Activated CD4-positive, alpha-beta T cell treated with anti-CD3 and anti-CD28 coated beads for 1 hour (primary cell): ENCODE data around the gene MDN1.
"Not testable (repeated sequence)": the region's sequence is repeated elsewhere in the genome, so short reads cannot be mapped to it uniquely, and the experiment has no call there.

Experiments
- DNase-seq: peaks from one replicate; pipeline ENCODE4 v3.0.0-alpha.2; 2020

The MDN1 gene, protein sequence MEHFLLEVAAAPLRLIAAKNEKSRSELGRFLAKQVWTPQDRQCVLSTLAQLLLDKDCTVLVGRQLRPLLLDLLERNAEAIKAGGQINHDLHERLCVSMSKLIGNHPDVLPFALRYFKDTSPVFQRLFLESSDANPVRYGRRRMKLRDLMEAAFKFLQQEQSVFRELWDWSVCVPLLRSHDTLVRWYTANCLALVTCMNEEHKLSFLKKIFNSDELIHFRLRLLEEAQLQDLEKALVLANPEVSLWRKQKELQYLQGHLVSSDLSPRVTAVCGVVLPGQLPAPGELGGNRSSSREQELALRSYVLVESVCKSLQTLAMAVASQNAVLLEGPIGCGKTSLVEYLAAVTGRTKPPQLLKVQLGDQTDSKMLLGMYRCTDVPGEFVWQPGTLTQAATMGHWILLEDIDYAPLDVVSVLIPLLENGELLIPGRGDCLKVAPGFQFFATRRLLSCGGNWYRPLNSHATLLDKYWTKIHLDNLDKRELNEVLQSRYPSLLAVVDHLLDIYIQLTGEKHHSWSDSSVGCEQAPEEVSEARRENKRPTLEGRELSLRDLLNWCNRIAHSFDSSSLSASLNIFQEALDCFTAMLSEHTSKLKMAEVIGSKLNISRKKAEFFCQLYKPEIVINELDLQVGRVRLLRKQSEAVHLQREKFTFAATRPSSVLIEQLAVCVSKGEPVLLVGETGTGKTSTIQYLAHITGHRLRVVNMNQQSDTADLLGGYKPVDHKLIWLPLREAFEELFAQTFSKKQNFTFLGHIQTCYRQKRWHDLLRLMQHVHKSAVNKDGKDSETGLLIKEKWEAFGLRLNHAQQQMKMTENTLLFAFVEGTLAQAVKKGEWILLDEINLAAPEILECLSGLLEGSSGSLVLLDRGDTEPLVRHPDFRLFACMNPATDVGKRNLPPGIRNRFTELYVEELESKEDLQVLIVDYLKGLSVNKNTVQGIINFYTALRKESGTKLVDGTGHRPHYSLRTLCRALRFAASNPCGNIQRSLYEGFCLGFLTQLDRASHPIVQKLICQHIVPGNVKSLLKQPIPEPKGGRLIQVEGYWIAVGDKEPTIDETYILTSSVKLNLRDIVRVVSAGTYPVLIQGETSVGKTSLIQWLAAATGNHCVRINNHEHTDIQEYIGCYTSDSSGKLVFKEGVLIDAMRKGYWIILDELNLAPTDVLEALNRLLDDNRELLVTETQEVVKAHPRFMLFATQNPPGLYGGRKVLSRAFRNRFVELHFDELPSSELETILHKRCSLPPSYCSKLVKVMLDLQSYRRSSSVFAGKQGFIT (N-terminal part only)

DNA sequence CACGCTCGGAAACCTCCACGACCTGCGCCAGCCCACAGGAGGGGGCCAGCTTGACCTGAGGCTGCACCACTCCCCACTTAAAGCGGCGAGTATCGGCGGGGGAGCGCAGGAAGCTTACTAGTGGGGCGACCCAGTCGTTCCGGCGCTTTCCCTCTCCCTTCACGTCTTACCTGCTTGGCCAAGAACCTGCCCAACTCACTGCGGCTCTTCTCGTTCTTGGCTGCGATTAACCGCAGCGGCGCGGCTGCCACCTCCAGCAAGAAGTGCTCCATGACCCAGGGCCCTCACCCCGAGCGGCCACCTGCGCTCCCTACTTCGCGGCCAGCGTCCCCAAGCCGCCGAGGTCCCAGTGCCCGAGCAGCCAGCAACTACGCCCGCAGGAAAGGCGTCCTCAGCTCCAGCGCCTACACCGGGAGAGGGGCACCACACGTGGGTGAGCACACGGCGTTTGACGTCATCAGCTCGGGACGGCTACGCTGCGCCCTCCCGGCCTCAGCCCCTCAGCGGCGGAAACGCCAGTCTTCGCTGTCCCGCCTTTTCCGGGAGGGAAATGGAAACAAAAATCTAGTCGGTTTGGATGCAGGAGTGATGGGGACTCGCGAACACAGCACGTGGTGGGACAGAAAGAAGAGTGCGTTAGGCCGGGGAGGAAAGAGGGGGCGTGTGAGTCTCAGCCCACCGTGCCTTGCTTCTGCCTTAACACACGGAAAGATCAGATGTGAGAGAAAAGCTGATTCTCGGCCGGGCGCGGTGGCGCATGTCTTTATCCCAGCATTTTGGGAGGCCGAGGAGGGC, at the start of gene MDN1:
TSS of gene MDN1 (minus strand) at position 459 of the 795 bp plus-strand sequence. CDS start at position 272, 187 bp downstream.
- DNase-seq: peak; percentile 83

DNA sequence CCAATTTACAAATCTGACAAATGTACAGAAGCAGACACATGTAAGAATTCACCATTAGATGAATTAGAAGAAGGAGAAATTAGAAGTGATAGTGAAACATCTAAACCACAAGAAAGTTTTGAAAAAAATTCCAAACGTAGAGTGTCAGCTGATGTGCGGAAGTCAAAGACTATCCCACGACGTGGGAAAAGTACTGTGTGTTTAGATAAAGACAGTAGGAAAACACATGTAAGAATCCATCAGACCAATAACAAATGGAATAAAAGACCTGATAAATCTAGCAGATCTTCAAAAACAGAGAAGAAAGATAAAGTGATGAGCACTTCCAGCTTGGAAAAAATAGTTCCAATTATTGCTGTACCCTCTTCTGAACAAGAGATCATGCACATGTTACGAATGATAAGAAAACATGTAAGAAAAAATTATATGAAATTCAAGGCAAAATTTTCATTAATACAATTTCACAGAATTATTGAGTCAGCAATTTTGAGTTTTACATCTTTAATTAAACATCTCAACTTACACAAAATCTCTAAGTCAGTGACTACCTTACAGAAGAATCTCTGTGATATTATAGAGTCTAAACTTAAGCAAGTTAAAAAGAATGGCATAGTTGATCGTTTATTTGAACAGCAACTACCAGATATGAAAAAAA, 46.6 kb upstream of the MDN1 start:
- DNase-seq: no peak

DNA sequence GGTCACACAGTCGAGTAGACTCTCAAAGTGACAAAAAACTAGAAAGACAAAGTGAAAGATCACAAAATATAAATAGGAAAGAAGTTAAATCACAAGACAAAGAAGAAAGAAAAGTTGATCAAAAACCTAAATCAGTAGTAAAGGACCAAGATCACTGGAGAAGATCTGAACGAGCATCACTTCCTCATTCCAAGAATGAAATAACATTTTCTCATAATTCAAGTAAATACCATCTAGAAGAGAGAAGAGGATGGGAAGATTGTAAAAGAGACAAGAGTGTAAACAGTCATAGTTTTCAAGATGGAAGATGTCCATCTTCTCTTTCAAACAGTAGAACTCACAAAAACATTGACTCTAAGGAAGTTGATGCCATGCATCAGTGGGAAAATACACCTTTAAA, 43.1 kb upstream of the MDN1 start:
- no peak for DNase-seq

DNA sequence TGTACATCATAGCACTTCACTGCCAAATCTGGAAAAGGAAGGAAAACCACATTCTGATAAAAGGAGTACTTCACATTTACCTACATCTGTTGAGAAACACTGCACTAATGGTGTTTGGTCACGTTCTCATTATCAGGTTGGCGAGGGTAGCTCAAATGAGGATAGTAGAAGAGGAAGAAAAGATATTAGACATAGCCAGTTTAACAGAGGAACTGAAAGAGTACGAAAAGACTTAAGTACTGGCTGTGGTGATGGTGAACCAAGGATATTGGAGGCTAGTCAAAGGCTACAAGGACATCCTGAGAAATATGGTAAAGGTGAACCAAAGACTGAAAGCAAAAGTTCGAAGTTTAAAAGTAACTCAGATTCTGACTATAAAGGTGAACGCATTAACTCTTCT, 42.7 kb upstream of the MDN1 start:
- no peak for DNase-seq

DNA sequence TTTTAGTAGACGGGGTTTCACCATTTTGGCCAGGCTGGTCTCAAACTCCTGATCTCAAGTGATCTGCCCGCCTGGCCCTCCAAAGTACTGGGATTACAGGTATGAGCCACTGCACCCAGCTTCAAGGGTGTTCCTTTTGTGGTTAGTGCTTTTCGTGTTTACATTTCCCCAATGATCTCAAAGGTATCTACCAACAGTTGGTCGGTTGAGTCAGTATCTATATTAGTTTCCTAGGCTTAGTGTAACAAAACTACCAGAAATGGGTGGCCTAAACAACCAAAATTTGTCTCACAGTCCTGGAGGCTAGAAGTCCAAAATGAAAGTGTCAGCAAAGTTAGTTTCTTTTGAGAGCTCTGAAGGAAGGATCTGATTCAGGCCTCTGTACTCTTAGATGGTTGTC, 40.1 kb upstream of the MDN1 start:
- no peak for DNase-seq

DNA sequence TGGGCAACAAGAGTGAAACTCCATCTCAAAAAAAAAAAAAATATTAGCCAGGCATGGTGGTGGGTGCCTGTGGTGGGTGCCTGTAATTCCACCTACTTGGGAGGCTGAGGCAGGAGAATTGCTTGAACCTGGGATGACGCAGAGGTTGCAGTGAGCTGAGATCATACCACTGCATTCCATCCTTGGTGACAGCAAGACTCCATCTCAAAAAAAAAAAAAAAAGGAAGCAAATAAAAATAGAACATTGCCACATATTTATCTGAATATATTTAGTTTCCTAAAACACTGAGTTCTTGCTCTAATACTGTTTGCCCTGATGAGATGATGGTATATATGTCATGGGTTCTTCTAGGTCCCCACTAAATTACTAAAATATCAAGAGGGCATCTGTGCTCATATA, 38.4 kb upstream of the MDN1 start:
- DNase-seq: no peak

DNA sequence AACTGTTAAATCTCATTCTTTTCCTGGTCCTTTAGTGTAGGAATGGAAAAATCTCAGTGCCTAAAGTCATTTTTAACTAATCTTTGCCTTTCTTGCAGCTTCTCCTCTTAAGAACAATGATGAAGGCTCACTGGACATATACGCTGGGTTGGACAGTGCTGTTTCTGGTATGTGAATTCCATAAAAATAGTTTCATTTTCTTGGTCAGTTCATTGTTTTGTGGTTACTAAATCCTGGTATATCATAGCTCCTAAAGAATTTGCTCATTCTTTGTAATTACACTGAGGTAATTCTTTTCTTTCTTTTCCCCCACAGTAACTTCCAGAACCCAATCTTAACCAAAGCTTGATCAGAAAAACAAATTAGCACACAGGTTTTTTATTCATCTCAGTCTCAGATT, 33.5 kb upstream of the MDN1 start:
- DNase-seq: no peak

DNA sequence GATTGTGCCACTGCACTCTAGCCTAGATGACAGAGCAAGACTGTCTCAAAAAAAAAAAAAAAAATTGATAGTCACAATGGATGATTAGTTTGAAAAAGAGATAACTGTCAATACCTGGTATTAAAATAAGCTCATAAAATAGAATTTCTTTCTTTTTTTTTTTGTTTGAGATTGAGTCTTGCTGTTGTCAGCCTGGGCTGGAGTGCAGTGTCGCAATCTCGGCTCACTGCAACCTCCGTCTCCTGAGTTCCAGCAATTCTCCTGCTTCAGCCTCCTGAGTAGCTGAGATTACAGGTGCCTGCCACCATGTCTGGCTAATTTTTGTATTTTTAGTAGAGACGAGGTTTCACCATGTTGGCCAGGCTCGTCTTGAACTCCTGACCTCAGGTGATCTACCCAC, 27.9 kb upstream of the MDN1 start:
- not testable (repeated sequence) for DNase-seq

DNA sequence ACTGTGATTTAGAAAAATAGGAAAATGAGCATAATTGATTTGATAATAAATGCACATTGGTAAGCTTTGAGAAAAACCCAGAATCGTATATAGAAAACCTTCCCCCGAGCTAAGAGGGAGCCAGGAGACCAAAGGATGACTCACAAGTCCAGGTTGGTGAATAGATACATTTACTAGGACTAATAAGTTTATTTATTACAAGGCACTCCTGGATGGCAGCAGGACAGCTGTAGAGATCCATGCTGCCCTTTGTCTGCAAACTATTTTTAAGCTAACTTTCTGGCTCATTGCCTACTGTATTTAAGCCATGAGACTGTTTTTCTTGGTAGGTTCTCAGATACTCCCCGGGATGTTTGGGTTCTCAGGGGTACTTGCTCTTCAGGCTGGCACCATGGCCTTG, 23.5 kb upstream of the MDN1 start:
- no peak for DNase-seq

DNA sequence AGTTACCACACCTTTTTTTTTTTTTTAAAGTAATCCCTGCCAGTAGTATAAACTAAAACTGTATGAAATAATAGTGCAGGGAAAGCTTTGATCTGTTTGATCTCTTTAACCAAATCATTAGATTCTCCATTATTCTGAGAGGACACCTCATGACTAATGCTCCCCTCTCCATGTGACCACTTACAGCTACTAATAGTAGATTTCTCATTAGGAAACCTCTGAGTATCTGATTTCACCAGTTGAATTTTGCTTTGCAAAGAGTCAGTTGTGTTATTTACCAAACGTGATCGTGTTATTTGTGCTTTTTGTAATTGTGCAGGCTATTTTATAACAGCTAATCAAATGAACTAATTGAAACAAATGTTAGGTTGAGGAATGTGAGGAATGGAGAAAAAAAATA, 22.6 kb upstream of the MDN1 start:
- DNase-seq: no peak

DNA sequence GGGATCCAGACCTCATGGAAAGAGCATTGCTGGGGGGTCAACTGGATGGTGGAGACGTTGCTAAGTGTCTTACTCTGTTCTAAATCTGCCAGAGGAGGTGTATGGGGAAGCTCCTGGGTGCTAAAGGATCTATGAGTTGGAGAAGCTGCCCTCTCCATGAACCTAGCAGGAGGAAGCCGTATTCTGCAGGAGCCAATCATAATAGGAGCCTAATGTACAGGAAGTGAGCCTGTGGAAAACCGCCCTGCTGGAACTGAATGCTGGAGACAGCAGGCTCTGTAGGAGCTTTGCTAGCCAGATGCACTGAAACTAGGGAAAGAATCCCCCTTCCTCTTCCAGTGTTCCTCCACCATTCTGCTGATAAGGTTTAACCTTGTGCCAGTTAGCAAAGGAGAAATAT, 20.9 kb upstream of the MDN1 start:
- no peak for DNase-seq

DNA sequence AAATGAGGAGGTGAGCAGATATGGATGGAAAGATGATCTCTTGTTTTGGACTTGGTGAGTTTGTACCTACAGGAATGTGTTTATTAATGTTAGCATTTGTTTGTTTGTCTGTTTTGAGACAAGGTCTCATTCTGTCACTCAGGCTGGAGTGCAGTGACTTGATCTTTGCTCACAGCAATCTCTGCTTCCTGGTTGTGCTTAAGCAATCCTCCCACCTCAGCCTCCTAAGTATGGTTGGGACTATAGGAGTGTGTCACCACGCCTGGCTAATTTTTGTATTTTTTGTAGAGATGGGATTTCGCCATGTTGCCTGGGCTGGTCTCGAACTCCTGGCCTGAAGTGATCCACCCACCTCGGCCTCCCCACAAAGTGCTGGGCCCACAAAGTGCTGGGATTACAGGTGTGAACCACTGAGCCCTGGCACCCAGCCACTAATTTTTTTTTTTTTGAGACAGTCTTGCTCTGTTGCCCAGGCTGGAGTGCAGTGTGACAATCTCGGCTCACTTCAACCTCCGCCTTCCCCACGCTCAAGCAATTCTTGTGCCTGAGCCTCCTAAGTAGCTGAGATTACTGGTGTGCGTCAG, 17.1 kb upstream of the MDN1 start:
- no peak for DNase-seq

DNA sequence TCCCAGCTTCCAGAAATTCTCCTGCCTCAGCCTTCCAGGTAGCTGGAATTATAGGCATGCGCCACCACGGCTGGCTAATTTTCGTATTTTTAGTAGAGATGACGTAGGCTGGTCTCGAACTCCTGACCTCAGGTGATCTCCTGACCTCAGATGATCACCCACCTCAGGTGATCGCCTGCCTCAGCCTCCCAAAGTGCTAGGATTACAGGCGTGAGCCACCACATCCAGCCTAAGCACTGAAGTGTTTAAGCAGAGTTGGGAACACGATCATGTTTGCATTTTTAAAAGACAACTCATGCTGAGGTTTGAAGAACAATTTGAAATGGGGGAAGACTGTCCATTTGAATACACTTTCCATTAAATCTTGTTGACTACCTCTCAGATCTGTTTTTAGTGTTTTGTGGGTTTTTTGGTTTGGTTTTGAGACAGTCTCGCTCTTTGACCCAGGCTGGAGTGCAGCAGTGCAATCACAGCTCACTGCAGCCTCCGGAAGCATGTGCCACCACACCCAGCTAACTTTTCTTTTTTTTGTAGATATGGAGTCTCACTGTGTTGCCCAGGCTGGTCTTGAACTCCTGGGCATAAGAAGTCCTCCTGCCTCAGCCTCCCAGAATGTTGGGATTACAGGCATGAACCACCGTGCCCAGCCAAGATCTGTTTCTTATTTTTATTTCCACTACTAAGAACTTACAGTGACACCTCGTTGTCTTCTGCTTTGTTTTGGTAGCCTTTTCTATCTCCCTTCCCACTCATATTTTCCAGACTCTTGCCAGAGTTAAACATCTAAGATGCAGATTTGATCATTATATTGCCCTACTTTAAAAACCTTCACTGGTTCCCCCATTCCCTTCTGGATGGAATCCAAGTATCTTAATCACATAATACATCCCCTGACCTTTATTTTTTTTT, 15.5 kb upstream of the MDN1 start:
- DNase-seq: no peak

DNA sequence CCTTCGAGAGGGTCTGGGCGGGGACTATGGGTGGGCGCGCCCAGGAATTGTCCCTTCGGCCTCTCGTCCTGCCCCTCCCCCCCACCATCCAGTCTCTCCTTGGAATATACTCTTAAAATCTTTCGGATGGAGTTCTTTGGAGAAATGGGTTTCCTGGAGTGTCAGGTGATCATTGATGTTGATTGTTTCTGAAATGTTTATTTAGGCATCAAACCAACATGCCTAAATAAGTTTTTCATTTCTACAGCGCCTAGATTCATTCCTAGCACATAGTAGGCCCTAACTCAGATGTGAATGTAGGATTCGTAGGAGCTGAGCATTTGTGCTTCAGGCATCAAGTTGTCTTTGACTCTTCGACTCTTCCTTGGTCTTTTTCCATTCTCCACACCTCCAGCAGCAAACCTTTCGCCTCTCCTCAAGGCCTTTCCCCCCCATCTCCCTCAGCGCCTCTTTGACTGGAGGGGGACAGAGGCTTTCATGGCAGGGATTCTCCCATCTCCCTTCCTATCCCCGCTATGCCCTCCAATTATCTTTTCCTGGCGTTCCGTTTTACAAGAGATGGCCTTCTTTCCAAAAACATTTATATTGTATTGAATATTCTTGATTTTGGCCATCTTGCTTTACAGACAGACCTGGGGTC, 10.7 kb upstream of the MDN1 start:
- DNase-seq: no peak

DNA sequence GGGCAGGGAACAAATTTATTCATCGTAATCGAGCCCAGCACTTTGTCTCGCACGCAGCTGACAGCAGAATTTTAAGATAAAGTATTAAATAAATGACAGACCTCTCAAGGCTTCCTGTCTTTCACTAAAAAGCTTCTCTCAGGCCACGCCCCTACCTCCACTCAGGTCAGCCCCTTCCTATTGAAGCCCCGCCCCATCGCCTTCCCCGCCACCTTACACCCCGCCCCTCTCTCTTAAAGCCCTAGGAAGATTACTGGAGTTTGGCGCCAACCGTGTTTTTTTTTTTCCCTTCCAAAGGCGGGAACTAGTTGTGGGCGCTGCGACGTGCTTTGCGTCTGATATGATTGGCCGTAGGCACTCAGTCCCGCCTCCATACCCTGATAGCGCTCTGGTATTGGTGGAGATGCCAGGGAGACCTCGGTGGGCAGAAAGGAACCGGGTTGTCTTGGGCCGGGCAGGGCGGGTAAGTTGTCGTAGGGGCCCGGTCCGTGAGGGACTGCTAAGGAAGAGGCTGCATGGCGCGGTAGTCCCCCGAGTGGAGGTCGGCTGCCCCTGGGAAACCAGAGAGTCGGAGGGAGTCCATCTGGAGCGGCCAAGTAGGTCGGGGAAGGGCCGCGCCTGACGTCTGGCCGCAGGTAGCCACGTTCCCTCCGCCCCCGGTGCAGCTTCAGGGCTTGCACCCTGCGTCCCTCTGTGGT, 10.0 kb upstream of the MDN1 start, which contains the start of gene CASP8AP2:
TSS of gene CASP8AP2 (plus strand) at position 409 of the 698 bp plus-strand sequence.
- DNase-seq: peak; percentile 88

DNA sequence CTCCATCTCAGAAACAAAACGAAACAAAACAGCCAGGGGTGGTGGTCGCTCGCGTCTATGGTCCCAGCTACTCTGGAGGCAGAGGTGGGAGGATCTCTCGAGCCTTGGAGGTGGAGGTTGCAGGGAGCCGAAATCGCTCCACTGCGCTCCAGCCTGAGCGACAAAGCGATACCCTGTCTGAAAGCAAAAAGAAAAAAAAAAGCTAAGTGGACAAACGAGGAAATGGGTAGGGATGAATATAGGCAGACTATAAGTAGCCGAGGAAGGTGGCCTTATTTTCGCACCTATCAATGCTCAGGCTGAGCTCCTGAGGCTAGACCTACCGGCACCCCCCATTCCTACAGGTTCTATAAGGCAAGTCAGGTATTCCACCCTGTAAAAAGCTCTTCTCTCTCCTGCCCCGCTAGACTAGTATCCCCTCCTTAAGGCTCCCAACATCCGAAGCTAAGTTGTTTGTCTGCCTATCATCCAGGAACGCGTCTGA, 9.4 kb upstream of the MDN1 start:
- DNase-seq: no peak

DNA sequence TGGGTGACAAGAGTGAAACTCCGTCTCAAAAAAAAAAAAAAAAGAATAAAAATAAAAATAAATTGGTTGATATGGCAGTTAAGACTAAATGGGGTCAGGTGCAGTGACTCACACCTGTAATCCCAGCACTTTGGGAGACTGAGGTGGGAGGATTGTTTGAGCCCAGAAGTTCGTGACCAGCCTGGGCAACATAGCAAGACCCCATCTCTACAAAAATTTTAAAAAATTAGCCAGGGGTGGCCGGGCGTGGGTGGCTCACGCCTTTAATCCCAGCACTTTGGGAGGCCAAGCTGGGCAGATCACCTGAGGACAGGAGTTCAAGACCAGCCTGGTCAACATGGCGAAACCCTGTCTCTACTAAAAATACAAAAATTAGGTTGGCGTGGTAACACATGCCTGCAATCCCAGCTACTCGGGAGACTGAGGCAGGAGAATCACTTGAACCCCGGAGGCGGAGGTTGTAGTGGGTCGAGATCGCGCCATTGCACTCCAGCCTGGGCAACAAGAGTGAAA, 8.9 kb upstream of the MDN1 start:
- DNase-seq: not testable (repeated sequence)

DNA sequence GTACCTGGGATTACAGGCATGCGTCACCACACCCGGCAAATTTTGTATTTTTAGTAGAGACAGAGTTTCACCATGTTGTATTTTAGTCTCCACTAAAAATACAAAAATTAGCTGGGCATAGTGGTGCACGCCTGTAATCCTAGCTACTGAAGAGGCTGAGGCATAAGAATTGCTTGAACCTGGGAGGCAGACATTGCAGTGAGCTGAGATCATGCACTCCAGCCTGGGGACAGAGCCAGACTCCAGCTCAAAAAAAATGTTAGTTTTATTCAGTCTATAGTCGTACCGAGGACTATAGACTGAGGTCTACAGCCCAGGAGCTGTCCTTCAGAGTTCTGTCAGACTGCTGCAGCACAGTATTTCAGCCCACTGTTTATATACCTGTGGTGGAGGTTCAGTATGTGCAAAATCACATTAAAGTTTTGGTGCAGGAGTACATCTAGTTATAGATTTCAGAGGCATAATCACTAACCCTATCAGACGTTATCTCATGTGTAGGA, 6.5 kb upstream of the MDN1 start:
- no peak for DNase-seq

DNA sequence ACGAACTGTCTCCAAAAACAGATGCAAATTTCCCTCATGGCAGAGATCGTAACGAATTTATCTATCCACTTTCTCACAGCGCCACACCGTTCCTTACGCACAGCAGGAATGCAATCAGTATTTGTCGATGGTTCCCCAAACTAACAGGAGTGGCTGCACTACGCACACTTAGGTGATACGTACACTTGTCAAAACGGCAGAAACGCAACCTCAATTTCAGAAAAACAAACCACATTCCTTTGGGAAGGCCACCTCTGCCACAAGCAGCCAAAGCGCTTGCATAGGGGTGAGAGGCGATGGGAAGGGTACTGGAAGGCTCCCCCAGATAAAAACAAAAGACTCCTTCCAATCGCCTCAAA, 638 bp downstream of the MDN1 start:
- DNase-seq: no peak
